Measurements from ENCODE around the gene MSH3. TPM values are rescaled to one million over a fixed set of nuclear protein-coding genes. Genes with fewer than 3 reads are reported as not detected.
"Not testable (repeated sequence)": the region's sequence is repeated elsewhere in the genome, so short reads cannot be mapped to it uniquely, and the experiment has no call there.

Gene MSH3
- total RNA-seq, 1 donor, result 15.8 TPM

DNA sequence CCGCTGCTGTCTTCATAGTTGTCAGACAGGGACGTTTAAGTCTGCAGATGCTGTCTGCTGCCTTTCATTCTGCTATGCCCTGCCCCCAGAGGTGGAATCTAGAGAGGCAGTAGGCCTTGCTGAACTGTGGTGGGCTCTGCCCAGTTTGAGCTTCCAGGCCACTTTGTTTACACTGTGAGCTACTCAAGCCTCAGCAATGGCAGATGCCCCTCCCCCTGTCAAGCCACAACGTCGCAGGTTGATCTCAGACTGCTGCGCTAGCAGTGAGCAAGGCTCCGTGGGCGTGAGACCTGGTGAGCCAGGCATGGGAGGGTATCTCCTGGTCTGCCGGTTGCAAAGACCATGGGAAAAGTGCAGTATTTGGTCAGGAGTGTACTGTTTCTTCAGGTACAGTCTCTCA is 192.0 kb downstream of the MSH3 start:
- not testable (repeated sequence) for H3K4me3 ChIP-seq (ENCODE audit: low read length); H3K4me1 ChIP-seq (ENCODE audit: insufficient read depth, low read length); H3K27me3 ChIP-seq (ENCODE audit: insufficient read depth, low read length)
- H3K9me3 ChIP-seq (ENCODE audit: low read depth, low read length), result peaks cover 11% of the 10 kb centered on the region

DNA sequence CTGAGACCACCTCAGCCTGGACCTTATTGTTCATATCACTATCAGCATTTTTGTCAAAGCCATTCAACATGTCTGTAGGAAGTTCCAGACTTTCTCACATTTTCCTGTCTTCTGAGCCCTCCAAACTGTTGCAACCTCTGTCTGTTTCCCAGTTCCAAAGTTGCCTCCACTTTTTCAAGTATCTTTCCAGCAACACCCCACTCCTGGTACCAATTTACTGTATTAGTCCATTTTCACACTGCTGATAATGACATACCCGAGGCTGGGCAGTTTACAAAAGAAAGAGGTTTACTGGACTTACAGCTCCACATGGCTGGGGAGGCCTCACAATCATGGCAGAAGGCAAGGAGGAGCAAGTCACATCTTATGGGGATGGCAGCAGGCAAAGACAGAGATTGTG is 195.7 kb downstream of the MSH3 start:
- peaks cover 11% of the 10 kb centered on the region for H3K9me3 ChIP-seq (ENCODE audit: low read depth, low read length)
- H3K4me3 ChIP-seq (ENCODE audit: low read length); H3K27me3 ChIP-seq (ENCODE audit: insufficient read depth, low read length): not testable (repeated sequence)
- H3K4me1 ChIP-seq (ENCODE audit: insufficient read depth, low read length), result peaks cover 11% of the 10 kb centered on the region

DNA sequence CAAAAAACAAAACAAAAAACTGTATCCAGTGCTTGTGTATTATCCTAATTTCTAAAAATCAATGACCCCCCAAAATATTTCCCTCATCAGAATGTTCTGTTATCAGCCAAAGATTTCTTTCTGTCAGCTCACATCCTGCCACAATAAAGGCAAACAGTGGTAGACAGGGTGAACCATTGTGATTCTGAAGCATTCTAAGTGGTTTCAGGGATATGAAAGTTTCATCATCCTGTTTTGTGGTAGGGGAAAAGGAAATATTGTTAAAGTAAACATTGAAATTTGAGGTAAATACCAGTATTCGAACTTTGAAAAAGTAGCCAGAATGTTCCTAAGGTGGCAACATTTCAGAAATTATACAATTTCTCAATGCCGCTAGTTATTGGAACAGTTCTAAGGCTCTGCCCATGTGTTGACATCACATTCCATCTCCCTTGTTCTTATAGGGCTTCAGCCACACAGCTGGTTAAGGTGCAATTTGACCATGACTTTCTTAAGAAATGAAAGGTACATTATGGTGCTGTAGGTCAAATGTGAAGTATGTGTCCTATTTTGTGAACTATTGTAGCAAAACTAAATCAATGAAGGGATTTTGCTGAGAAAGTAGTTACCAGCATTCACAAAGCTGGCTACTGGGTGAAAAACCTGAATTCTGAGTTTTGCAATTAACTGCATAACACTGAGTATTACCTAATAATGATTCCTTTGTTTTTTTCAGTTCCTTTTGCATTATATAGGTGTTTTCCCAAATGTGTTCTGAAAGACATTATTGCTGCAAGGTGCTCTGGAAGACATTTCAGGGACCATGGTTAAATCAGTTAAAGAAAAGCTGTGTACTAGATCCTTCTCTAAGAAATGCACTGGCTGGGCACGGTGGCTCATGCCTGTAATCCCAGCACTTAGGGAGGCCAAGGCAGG is 198.1 kb downstream of the MSH3 start:
- H3K27me3 ChIP-seq (ENCODE audit: insufficient read depth, low read length), result no peaks in the 10 kb centered on the region
- no peak overlapping the region for H3K4me3 ChIP-seq (ENCODE audit: low read length)
- H3K9me3 ChIP-seq (ENCODE audit: low read depth, low read length), result peaks cover 20% of the 10 kb centered on the region
- peaks cover 11% of the 10 kb centered on the region for H3K4me1 ChIP-seq (ENCODE audit: insufficient read depth, low read length)

- no peak overlapping the region for H3K4me3 ChIP-seq (ENCODE audit: low read length)
- peaks cover 11% of the 10 kb centered on the region for H3K4me1 ChIP-seq (ENCODE audit: insufficient read depth, low read length)
- peaks cover 20% of the 10 kb centered on the region for H3K9me3 ChIP-seq (ENCODE audit: low read depth, low read length)
- H3K27me3 ChIP-seq (ENCODE audit: insufficient read depth, low read length), result no peaks in the 10 kb centered on the region
Observed at GRCh38 chr5:80853413-80853812, 199.0 kb downstream of the MSH3 start.

DNA sequence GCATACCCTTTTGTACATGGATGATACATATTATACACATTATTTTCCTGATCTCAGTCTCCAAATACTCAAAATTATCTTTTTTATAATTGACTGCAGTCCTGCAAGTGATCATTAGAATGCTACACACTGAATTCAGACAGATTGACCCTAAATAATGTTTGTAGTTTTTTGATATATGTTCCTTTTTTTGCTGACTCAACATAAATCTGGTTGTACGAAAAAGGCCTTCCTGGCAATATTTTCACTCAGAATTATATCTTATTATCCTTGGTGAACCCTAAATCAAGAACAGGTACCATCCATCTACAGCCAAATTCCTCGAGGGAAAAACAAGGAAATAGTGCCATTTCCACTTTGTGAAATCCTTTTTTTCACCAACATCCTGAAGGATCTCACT is 200.1 kb downstream of the MSH3 start:
- no peaks in the 10 kb centered on the region for H3K27me3 ChIP-seq (ENCODE audit: insufficient read depth, low read length)
- H3K4me1 ChIP-seq (ENCODE audit: insufficient read depth, low read length), result peaks cover 11% of the 10 kb centered on the region
- H3K4me3 ChIP-seq (ENCODE audit: low read length), result no peak overlapping the region
- peaks cover 19% of the 10 kb centered on the region for H3K9me3 ChIP-seq (ENCODE audit: low read depth, low read length)

DNA sequence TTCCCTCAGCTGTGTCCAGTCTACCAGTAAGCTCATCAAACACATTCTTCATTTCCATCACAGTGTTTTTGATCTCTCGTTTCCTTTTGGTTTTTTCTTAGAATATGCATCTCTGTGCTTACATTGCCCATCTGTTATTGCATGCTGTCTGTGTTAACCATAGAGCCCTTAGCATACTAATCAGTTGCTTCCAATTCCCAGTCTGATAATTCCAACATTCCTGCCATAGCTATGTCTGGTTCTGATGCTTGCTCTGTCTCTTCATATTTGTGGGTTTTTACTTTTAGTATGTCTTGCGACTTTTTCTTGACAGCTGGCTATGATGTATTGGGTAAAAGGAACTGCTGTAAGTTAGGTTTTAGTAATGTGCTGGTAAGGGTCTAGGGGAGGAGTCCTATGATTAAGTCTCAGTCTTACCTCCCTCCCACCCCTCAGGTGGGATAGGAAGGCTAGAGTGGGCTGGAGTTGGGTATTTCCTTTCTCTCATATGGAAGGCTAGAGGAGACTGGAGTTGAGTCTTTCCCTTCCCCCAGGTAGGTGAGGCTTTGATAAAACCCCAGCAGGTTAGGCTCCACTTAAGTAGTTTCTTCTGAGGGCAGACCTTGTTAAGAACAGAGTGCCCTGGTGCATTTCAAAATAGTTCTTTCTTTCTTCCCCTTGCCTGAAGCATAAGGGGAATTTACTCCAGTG is 206.6 kb downstream of the MSH3 start:
- Histone ChIP-seq H3K9me3 (ENCODE audit: low read depth, low read length) (peaks cover 9% of the 10 kb centered on the region), H3K4me1 (ENCODE audit: insufficient read depth, low read length) (no peaks in the 10 kb centered on the region), H3K27me3 (ENCODE audit: insufficient read depth, low read length) (no peaks in the 10 kb centered on the region), H3K4me3 (ENCODE audit: low read length) (no peak overlapping the region)

DNA sequence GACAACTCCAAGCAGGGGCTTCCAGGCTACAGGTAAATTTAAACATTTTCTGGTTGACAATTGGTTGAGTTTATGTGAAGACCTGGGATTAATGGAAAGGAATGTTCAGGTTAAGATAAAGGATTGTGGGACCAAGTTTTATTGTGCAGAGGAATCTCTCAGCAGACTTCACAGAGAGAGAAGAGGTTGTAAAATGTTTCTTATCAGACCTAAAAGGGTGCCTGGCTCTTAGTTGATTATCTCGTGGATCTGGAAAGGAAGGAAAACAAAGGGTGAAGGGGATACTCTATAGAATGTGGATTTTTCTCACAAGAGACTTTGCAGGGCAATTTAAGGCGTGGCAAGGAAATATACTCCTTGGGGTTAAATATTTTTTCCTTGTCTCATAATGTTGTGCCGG is 209.3 kb downstream of the MSH3 start:
- no peaks in the 10 kb centered on the region for H3K27me3 ChIP-seq (ENCODE audit: insufficient read depth, low read length)
- no peaks in the 10 kb centered on the region for H3K9me3 ChIP-seq (ENCODE audit: low read depth, low read length)
- H3K4me3 ChIP-seq (ENCODE audit: low read length), result no peak overlapping the region
- H3K4me1 ChIP-seq (ENCODE audit: insufficient read depth, low read length), result peaks cover 7% of the 10 kb centered on the region

DNA sequence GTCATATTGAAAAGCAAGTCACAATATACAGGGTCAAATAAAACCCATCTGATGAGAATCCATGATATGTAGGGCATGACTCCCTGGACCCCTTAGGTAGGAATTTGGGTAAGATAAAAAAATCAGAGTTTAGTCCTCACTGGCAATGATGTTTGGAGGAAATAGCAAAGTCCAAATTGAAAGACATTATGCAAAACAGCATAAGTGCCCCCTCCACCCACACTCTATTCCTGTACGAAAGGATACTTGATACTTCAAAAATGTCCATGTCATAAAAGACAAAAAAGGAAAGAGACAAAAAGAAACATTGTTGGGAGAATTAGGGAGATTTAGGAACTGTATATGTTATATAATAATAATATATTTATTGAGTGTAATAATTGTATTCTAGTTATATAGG is 209.7 kb downstream of the MSH3 start:
- H3K9me3 ChIP-seq (ENCODE audit: low read depth, low read length), result no peaks in the 10 kb centered on the region
- no peak overlapping the region for H3K4me3 ChIP-seq (ENCODE audit: low read length)
- H3K4me1 ChIP-seq (ENCODE audit: insufficient read depth, low read length), result peaks cover 7% of the 10 kb centered on the region
- no peaks in the 10 kb centered on the region for H3K27me3 ChIP-seq (ENCODE audit: insufficient read depth, low read length)

GRCh38 chr5:80864706-80865435 is 210.4 kb downstream of the MSH3 start:
- H3K4me1 ChIP-seq (ENCODE audit: insufficient read depth, low read length), result peaks cover 7% of the 10 kb centered on the region

DNA sequence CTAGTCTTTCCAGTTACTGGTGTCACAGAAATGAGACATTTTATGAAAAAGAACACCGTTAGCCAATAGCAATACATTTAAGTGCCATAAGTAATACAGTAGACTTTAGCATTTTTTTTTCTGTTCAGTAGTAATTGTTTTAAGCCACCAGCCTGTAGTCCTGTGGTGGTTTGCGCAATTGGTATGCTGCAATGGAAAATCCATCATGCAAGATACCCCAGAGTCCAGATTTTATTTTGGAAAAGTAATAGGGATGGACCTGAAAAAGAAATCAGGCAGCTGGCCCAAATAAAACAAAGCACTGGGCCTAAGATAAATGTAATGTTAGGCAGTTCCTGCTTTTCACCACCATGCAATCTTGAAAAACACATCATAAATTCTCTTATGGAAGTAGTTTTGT is 211.1 kb downstream of the MSH3 start:
- Histone ChIP-seq H3K9me3 (ENCODE audit: low read depth, low read length) (no peaks in the 10 kb centered on the region), H3K4me1 (ENCODE audit: insufficient read depth, low read length) (peaks cover 10% of the 10 kb centered on the region), H3K4me3 (ENCODE audit: low read length) (no peak overlapping the region), H3K27me3 (ENCODE audit: insufficient read depth, low read length) (no peaks in the 10 kb centered on the region)

More at GRCh38 chr5:80864706-80865435, 210.4 kb downstream of the MSH3 start:
- Histone ChIP-seq H3K4me3 (ENCODE audit: low read length) (no peak overlapping the region), H3K27me3 (ENCODE audit: insufficient read depth, low read length) (no peaks in the 10 kb centered on the region), H3K9me3 (ENCODE audit: low read depth, low read length) (no peaks in the 10 kb centered on the region)

- H3K4me1 ChIP-seq (ENCODE audit: insufficient read depth, low read length), result peaks cover 10% of the 10 kb centered on the region
- no peaks in the 10 kb centered on the region for H3K9me3 ChIP-seq (ENCODE audit: low read depth, low read length)
- H3K27me3 ChIP-seq (ENCODE audit: insufficient read depth, low read length), result no peaks in the 10 kb centered on the region
- no peak overlapping the region for H3K4me3 ChIP-seq (ENCODE audit: low read length)
Observed at GRCh38 chr5:80866371-80866770, 211.9 kb downstream of the MSH3 start.

DNA sequence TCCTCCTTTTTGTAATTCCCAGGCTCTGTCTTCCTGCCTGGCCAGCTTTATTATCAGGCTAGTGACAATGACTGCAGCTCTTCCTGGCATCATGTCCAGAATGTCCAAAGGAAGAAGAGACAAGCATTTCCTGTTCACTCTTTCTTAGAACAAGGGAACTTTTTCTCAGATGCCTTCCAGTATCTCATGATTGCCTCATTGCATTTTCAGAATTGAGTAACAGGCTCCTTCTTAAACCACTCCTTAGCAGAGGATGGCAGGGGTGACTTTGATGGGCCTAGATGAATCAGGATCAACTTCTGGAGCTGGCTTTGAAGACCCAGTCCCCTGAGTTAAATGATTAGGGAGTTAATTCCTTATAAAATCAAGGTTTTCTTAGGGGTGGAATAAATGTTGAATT is 212.8 kb downstream of the MSH3 start:
- Histone ChIP-seq H3K4me3 (ENCODE audit: low read length) (no peak overlapping the region), H3K27me3 (ENCODE audit: insufficient read depth, low read length) (no peaks in the 10 kb centered on the region), H3K4me1 (ENCODE audit: insufficient read depth, low read length) (peaks cover 10% of the 10 kb centered on the region), H3K9me3 (ENCODE audit: low read depth, low read length) (no peaks in the 10 kb centered on the region)

- H3K4me3 ChIP-seq (ENCODE audit: low read length), result no peak overlapping the region
- H3K27me3 ChIP-seq (ENCODE audit: insufficient read depth, low read length), result no peaks in the 10 kb centered on the region
- peaks cover 10% of the 10 kb centered on the region for H3K4me1 ChIP-seq (ENCODE audit: insufficient read depth, low read length)
- H3K9me3 ChIP-seq (ENCODE audit: low read depth, low read length), result no peaks in the 10 kb centered on the region
Observed at GRCh38 chr5:80870442-80870841, 216.0 kb downstream of the MSH3 start.

GRCh38 chr5:80871541-80871961 is 217.1 kb downstream of the MSH3 start:
- Histone ChIP-seq H3K9me3 (ENCODE audit: low read depth, low read length) (no peaks in the 10 kb centered on the region), H3K4me3 (ENCODE audit: low read length) (no peak overlapping the region), H3K27me3 (ENCODE audit: insufficient read depth, low read length) (no peaks in the 10 kb centered on the region), H3K4me1 (ENCODE audit: insufficient read depth, low read length) (peaks cover 10% of the 10 kb centered on the region)

DNA sequence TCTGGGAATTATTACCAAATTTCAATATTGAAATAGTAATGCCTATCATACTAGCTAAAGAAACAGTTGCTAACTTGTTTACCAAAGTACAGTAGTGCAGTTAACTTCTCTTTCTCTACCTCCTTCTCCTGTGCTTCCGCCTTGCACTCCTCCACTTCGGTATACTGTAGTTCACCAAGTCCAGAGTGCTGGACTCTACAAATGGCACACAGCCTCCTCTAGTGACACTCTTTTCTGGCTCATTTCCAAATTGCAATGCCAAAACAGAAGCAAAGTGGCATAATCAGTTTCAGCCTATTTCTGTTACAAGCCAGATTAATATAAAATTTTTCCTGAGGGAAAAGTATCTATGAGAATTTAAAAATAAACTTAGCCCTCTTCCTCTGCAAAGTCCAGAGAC is 219.7 kb downstream of the MSH3 start:
- Histone ChIP-seq H3K27me3 (ENCODE audit: insufficient read depth, low read length) (no peaks in the 10 kb centered on the region), H3K4me1 (ENCODE audit: insufficient read depth, low read length) (peaks cover 3% of the 10 kb centered on the region), H3K9me3 (ENCODE audit: low read depth, low read length) (no peaks in the 10 kb centered on the region), H3K4me3 (ENCODE audit: low read length) (no peak overlapping the region)

Measured in mononuclear cell (primary cell).